Heart left ventricle (tissue), 16 donors: ENCODE data around the gene PRRC2C. TPM values are rescaled to one million over a fixed set of nuclear protein-coding genes. Genes with fewer than 3 reads are reported as not detected.

Experiments
- ATAC-seq, 4 donors: fragments of 200-7000 bp; cut with Tn5 transposase; one replicate each; pipeline ENCODE4 v1.9.1; 2020 to 2022; ENCODE audit warnings: moderate library complexity in 4 of 4, mild to moderate bottlenecking in 3 of 4, moderate number of reproducible peaks in 1 of 4
- DNase-seq, 5 donors: peaks; one replicate each; pipeline ENCODE4 v3.0.0-alpha.2; 2020
- H3K27ac ChIP-seq, 12 donors: fragments of 200-600 bp; sonication (generic) in 4 of 12; one replicate each; pipeline versions ENCODE4 v1.5.0 to v1.8.0; 2016 to 2022; ENCODE audit warnings: mild to moderate bottlenecking in 2 of 12
- H3K27me3 ChIP-seq, 9 donors: fragments of 200-600 bp; sonication (generic) in 2 of 9; one replicate each; pipeline versions ENCODE4 v1.5.1 to v1.8.0; 2016 to 2022; ENCODE audit warnings: mild to moderate bottlenecking in 3 of 9
- H3K36me3 ChIP-seq, 9 donors: fragments of 200-600 bp; sonication (generic) in 2 of 9; one replicate each; pipeline versions ENCODE4 v1.5.0 to v1.8.0; 2018 to 2022; ENCODE audit warnings: mild to moderate bottlenecking in 2 of 9
- H3K4me1 ChIP-seq, 12 donors: fragments of 200-600 bp; sonication (generic) in 4 of 12; one replicate each; pipeline versions ENCODE4 v1.5.0 to v1.8.0; 2016 to 2022; ENCODE audit warnings: mild to moderate bottlenecking in 3 of 12
- H3K4me3 ChIP-seq, 12 donors: fragments of 200-600 bp; sonication (generic) in 4 of 12; one replicate each; pipeline versions ENCODE4 v1.5.0 to v1.8.0; 2017 to 2022; ENCODE audit warnings: mild to moderate bottlenecking in 9 of 12, moderate library complexity in 4 of 12
- H3K9me3 ChIP-seq, 12 donors: fragments of 200-600 bp; sonication (generic) in 4 of 12; one replicate each; pipeline versions ENCODE4 v1.5.0 to v1.8.0; 2016 to 2022; ENCODE audit warnings: mild to moderate bottlenecking in 1 of 12
- POLR2A ChIP-seq, 2 donors: fragments of 450-650 bp; IDR thresholded peaks; one replicate each; pipeline ENCODE4 v1.6.1; 2017; ENCODE audit warnings: antibody characterized with exemption in 2 of 2, mild to moderate bottlenecking in 2 of 2, moderate library complexity in 2 of 2
- WGBS, 4 donors: extraction: QIAGEN DNeasy Blood & Tissue Kit in 2 of 4; methylation state at CpG; one replicate each; pipeline versions ENCODE4 v1.1.5 to v1.1.7; 2013 to 2018; 5-methylcytosine and 5-hydroxymethylcytosine counted together
- intact Hi-C, 10 donors: fragments of 100-400 bp; cut with DNase I; formaldehyde crosslinking; loops; one replicate each; pipeline versions ENCODE4 v1.11.1 to v1.14.2; 2022
- polyA plus RNA-seq, 2 donors: library from polyadenylated mRNA; stranded (reverse); fragments of 200-250 nt; gene quantifications; one replicate each; pipeline ENCODE4 v1.2.3, GENCODE V29; 2013
- total RNA-seq, 9 donors: library from RNA; depleted of rRNA in 2 of 9; stranded (reverse); fragments of >200 nt in 2 of 9; fragmentation: NEBNext Ultra II Directional in 3 of 9; extraction: Animal tissue kit (Norgen Biotek cat#: 25700) in 3 of 9; gene quantifications; one replicate each; pipeline versions ENCODE4 v1.1.0 to v1.2.4, GENCODE V29; 2016 to 2023
- TF ChIP-seq, protein P1 (sequence below), 12 donors: fragments of 200-600 bp; sonication (generic) in 4 of 12; IDR thresholded peaks; one replicate each; pipeline versions ENCODE4 v1.5.0 to v1.8.0; 2018 to 2022; ENCODE audit warnings: antibody characterized with exemption in 12 of 12, mild to moderate bottlenecking in 5 of 12
- donor health status: ischemic (EF 13 %, LVEDD 7.1; RV severe dilation, severe dysfunction).
- donor health status: healthy with polysubstance abuse.
- donor health status: DM: no; HTN: yes; CAD: no.
- donor health status: DM: no; HTN: no; CAD: no.
- donor health status: ischemic (EF 25% LVEDD 6.9; RV normal size, moderate dysfunction).
- donor health status: ischemic (EF 25% LVEDD 5.7; RV mildly dilated, moderate dysfunction).
- donor health status: healthy.
- donor health status: DM: yes; HTN: yes; CAD: no.
- donor health status: ischemic (EF 35%, LVEDD 5.7; RV mildly dilated, moderate dysfunction).
- donor health status: nonischemic (EF 11% LVEDD 7.7; RV severe dilation, severe dysfunction).
- donor health status: DM: yes; HTN: yes; CAD: no.
- donor health status: PGD.
- donor health status: ischemic (EF 29% LVEDD 5.4; RV normal size, mild dysfunction).
- donor health status: nonischemic (EF 23%, LVEDD 6.1; RV moderate dilation, normal function).

The PRRC2C gene
- total and polyA plus RNA-seq, 11 donors = 21.1 to 107 (median 50.0) TPM

DNA sequence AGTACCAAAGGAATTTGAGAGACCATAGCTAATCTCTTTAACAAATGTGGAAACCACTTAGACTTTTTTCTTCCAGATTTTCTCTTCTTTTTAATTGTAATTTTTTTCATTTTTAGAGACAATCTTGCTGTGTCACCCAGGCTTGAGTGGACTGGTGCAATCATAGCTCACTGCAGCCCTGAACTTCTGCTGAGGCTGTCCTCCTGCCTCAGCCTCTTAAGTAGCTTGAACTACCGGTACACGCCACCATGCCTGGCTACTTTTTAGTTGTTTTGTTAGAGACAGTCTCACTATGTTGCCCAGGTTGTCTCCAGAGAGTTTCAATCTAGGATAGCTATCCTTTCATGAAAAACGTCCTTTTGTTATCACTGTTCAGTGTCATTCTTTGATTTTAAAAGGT, 15.0 kb downstream of the PRRC2C start:
- no peaks in the 10 kb centered on the region for H3K27me3 ChIP-seq
- intact Hi-C loops = no loop called here
- H3K9me3 ChIP-seq = no peaks in the 10 kb centered on the region
- H3K27ac ChIP-seq = no peak overlapping the region
- H3K4me3 ChIP-seq = no peak overlapping the region
- DNase-seq (no peak), ATAC-seq (no peak)
- H3K4me1 ChIP-seq = peaks cover 0 to 77% (median 26%) of the 10 kb centered on the region in 12 donors
- WGBS, 4 donors = 82 to 88% (median 86%) methylated on average over 3 of the region's 3 CpGs
- peaks cover 0 to 11% (median 0%) of the 10 kb centered on the region in 9 donors for H3K36me3 ChIP-seq
- TF ChIP-seq POLR2A (IDR thresholded peaks at IDR 0.05) = no peak
- TF ChIP-seq, protein P1, sequence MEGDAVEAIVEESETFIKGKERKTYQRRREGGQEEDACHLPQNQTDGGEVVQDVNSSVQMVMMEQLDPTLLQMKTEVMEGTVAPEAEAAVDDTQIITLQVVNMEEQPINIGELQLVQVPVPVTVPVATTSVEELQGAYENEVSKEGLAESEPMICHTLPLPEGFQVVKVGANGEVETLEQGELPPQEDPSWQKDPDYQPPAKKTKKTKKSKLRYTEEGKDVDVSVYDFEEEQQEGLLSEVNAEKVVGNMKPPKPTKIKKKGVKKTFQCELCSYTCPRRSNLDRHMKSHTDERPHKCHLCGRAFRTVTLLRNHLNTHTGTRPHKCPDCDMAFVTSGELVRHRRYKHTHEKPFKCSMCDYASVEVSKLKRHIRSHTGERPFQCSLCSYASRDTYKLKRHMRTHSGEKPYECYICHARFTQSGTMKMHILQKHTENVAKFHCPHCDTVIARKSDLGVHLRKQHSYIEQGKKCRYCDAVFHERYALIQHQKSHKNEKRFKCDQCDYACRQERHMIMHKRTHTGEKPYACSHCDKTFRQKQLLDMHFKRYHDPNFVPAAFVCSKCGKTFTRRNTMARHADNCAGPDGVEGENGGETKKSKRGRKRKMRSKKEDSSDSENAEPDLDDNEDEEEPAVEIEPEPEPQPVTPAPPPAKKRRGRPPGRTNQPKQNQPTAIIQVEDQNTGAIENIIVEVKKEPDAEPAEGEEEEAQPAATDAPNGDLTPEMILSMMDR (IDR thresholded peaks at IDR 0.05) = no peak

DNA sequence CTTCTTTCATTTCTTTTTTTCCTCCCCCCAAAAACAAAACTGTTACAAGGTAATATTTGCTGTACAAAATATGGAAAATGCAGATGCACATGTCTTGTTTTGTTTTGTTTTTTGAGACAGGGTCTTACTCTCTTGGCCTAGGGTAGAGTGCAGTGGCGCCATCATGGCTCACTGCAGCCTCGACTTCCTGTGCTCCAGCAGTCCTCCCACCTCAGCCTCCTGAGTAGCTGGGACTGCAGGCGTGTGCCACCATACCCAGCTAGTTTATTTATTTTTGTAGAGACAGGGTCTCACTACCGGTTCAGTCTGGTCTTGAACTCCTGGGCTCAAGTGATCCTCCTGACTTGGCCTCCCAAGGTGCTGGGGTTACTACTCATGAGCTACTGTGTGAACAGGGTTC, 15.5 kb downstream of the PRRC2C start:
- Histone ChIP-seq H3K4me3 (no peak overlapping the region), H3K27ac (no peak overlapping the region), H3K9me3 (no peaks in the 10 kb centered on the region), H3K27me3 (no peaks in the 10 kb centered on the region), H3K4me1 (peaks cover 0 to 76% (median 28%) of the 10 kb centered on the region in 12 donors), H3K36me3 (peaks cover 0 to 11% (median 0%) of the 10 kb centered on the region in 9 donors)
- no peak for ATAC-seq
- DNase-seq = no peak
- TF ChIP-seq POLR2A (IDR thresholded peaks at IDR 0.05) = no peak
- TF ChIP-seq, protein P1 (IDR thresholded peaks at IDR 0.05) = no peak
- intact Hi-C loops = no loop called here
- 96 to 97% (median 97%) methylated on average over 4 of the region's 4 CpGs for WGBS, 4 donors

DNA sequence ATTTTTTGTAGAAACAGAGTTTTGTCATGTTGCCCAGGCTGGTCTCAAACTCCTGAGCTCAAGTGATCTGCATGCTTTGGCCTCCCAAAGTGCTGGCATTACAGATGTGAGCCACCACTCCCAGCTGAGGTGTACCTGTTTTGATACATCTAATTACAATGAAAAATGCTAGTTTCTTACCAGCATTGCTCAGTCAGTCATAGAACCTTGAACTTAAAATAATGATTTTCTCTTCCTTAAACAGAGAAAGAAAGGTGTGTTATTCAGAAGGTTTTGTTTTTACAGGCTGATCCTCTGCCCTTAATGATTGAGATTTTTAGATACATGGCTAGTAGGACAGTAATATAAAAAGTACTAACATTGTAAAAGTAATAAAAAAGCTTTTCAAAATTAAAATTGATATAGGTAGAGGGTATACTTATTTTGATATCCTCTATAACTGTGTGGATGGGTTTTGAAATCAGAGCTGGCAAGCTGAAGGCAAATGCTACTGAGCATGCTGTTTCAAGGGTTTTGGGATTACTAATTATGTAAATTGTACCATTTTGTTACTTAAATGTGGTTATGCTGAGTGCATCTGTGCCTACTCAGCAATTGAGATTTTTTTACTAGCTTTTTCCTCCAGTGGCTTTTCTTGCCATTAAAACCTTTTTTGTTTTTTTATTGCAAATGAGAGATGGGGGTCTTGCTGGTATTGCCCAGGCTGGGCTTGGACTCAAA, 16.1 kb downstream of the PRRC2C start:
- ATAC-seq (no peak), DNase-seq (no peak)
- H3K4me3 ChIP-seq = no peak overlapping the region
- no peaks in the 10 kb centered on the region for H3K9me3 ChIP-seq
- H3K4me1 ChIP-seq = peaks cover 0 to 76% (median 30%) of the 10 kb centered on the region in 12 donors
- no peak for TF ChIP-seq POLR2A (IDR thresholded peaks at IDR 0.05)
- TF ChIP-seq, protein P1 (IDR thresholded peaks at IDR 0.05) = no peak
- H3K27ac ChIP-seq = no peak overlapping the region
- H3K27me3 ChIP-seq = no peaks in the 10 kb centered on the region
- intact Hi-C loops = no loop called here
- H3K36me3 ChIP-seq = peaks cover 0 to 11% (median 0%) of the 10 kb centered on the region in 9 donors

DNA sequence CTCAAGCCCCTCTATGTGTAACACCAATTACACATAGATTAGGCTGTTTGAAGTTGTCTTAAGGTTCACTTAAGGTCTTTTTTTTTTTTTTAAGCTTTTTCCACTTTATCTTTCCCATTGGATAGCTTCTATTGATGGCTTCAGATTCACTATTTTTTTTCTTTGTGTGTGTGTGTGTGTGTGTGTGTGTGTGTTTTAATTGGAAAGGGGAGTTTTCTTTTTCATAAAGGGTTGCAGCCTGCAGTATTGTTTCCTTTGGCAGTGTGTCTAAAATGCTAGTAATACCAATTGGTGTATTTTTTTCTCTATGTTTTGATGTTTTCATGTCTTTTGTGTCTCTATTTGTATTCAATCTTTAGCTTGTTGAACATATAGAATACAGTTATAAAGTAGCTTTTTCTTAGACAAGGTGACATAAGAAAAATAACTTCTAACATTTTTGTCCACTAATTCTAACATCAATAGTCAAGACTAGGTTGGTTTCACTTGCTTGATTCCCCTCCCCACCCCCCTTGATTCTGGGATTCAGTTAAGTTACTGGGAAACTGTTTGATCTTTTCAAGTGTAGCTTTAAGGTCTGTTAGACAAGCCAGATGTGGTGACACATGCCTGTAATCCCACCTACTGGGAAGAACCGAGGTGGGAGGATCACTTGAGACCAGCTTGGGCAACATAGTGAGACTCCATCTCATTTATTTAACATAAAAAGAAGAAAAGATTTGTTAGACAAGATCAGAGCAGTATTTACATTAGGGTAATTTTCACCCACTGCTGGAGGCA, 21.4 kb downstream of the PRRC2C start:
- H3K27ac ChIP-seq = no peak overlapping the region
- peaks cover 0 to 76% (median 38%) of the 10 kb centered on the region in 12 donors for H3K4me1 ChIP-seq
- ATAC-seq (no peak), DNase-seq (no peak)
- no peak for TF ChIP-seq POLR2A (IDR thresholded peaks at IDR 0.05)
- TF ChIP-seq, protein P1 (IDR thresholded peaks at IDR 0.05) = no peak
- no peak overlapping the region for H3K4me3 ChIP-seq
- no peaks in the 10 kb centered on the region for H3K36me3 ChIP-seq
- no peaks in the 10 kb centered on the region for H3K27me3 ChIP-seq
- 30 to 56% (median 36%) methylated on average over 1 of the region's 1 CpG for WGBS, 4 donors
- no peaks in the 10 kb centered on the region for H3K9me3 ChIP-seq
- intact Hi-C loops = no loop called here
